D721Med (cell line): ENCODE results near the gene DRD4.

Experiments
- DNase-seq: peaks from one replicate; pipeline ENCODE4 v3.0.0; 2011; ENCODE audit warnings: low spot score; ENCODE audit not compliant: insufficient read length
- FAIRE-seq: peaks from 2 replicates; lab custom pipeline; 2011; peaks lifted over from hg19 to GRCh38; lab: Jason Lieb, UNC
- CTCF ChIP-seq: IDR thresholded peaks from 2 replicates; pipeline ENCODE4 v1.5.1; 2012; ENCODE audit warnings: mild to moderate bottlenecking, control low read depth; ENCODE audit not compliant: insufficient read depth; ENCODE audit errors: missing control alignments

DRD4 gene

GRCh38 chr11:639332-639955 is 2.4 kb downstream of the DRD4 start:
- no peak for TF ChIP-seq CTCF
- FAIRE-seq (no peak), DNase-seq (no peak)

GRCh38 chr11:640021-640706 is 3.1 kb downstream of the DRD4 start:
- no peak for FAIRE-seq
- no peak for DNase-seq

GRCh38 chr11:641806-642370 is 4.8 kb downstream of the DRD4 start:
- FAIRE-seq (no peak), DNase-seq (no peak)
- TF ChIP-seq CTCF, result no peak

More at GRCh38 chr11:640021-640706, 3.1 kb downstream of the DRD4 start:
- TF ChIP-seq CTCF, result no peak

GRCh38 chr11:643366-643765 is 6.3 kb downstream of the DRD4 start:
- FAIRE-seq (no peak), DNase-seq (no peak)

GRCh38 chr11:643849-644738 is 7.0 kb downstream of the DRD4 start:
- TF ChIP-seq CTCF, result no peak
- DNase-seq (no peak), FAIRE-seq (no peak)

More at GRCh38 chr11:643366-643765, 6.3 kb downstream of the DRD4 start:
- no peak for TF ChIP-seq CTCF

- no peak for FAIRE-seq
- no peak for TF ChIP-seq CTCF
- no peak for DNase-seq
Measured at GRCh38 chr11:645536-645935, 8.5 kb downstream of the DRD4 start.
